ENCODE measurements around the gene TRAPPC2.

Gene TRAPPC2

GRCh38 chrX:13664020-13664419 lies 70.4 kb downstream of the TRAPPC2 start:
- no peak for DNase-seq

GRCh38 chrX:13662355-13662791 lies 72.0 kb downstream of the TRAPPC2 start:
- DNase-seq: no peak

Data from NCI-H524 treated with DMSO at 0.1 percent for 48 hours (cell line).